Uterus (tissue), 2 donors: ENCODE data around the gene AK9.

Source experiments
- CTCF ChIP-seq, 4 experiments: fragments of 200-600 bp in 2 of 4; fragments of 450-650 bp in 2 of 4; sonication (generic) in 2 of 4; IDR thresholded peaks; one replicate each; pipeline ENCODE4 v1.5.1; 2016 to 2019; ENCODE audit warnings: antibody characterized with exemption in 4 of 4, mild to moderate bottlenecking in 2 of 4, moderate library complexity in 1 of 4
- POLR2A ChIP-seq, 2 donors: fragments of 450-650 bp; IDR thresholded peaks; one replicate each; pipeline ENCODE4 v1.6.1; 2016; ENCODE audit warnings: antibody characterized with exemption in 2 of 2, mild to moderate bottlenecking in 1 of 2, moderate library complexity in 1 of 2

GRCh38 chr6:109453594-109454495 is 237.2 kb downstream of the AK9 start:
- no peak for TF ChIP-seq CTCF (IDR thresholded peaks at IDR 0.05)
- TF ChIP-seq POLR2A (IDR thresholded peaks at IDR 0.05): no peak
